Activated naive CD4-positive, alpha-beta T cell treated with anti-CD3 and anti-CD28 coated beads, Interleukin-2, amount 10 ng/mL, durations not matched to agents 7 days and 5 days (primary cell): ENCODE data around the gene CFAP97D1.

ENCODE experiments used
- CTCF ChIA-PET: fragments of 350-600 bp; sonication (Branson Sonifier 250); formaldehyde crosslinking; loops from one replicate; lab custom pipeline; 2021; ENCODE audit warnings: antibody characterized with exemption; lab: Charles Lee
- DNase-seq: peaks from one replicate; pipeline ENCODE4 v3.0.0-alpha.2; 2020
- H3K27ac Mint-ChIP-seq: one replicate; pipeline ENCODE4 v1.8.0; 2021; ENCODE audit warnings: mild to moderate bottlenecking, moderate library complexity, mixed read lengths
- H3K27me3 Mint-ChIP-seq: one replicate; pipeline ENCODE4 v1.8.0; 2021; ENCODE audit warnings: mild to moderate bottlenecking, mixed read lengths
- H3K36me3 Mint-ChIP-seq: one replicate; pipeline ENCODE4 v1.8.0; 2021; ENCODE audit warnings: mixed read lengths
- H3K4me1 Mint-ChIP-seq: one replicate; pipeline ENCODE4 v1.8.0; 2021; ENCODE audit warnings: mixed read lengths
- H3K4me3 Mint-ChIP-seq: one replicate; pipeline ENCODE4 v1.8.0; 2021; ENCODE audit warnings: mild to moderate bottlenecking, moderate library complexity, mixed read lengths
- H3K9me3 Mint-ChIP-seq: one replicate; pipeline ENCODE4 v1.8.0; 2021; ENCODE audit warnings: mixed read lengths

The CFAP97D1 gene

GRCh38 chr17:43780135-43780534 lies at the start of gene CFAP97D1:
Gene CFAP97D1, plus strand, starts transcription at chr17:43780435. Its CDS starts 28 bp downstream, at chr17:43780463.
- Mint-ChIP-seq H3K9me3 (no peaks in the 10 kb centered on the region), H3K36me3 (peaks cover under 1% of the 10 kb centered on the region), H3K4me3 (peak within 1 kb of the TSS; percentile 70), H3K27ac (peak within 1 kb of the TSS; percentile 28), H3K27me3 (peaks cover 48% of the 10 kb centered on the region), H3K4me1 (peaks cover 16% of the 10 kb centered on the region)
- no peak for DNase-seq
- CTCF ChIA-PET: interaction anchor here (1.1 to 1.8 kb wide), 3 partner anchors 13 to 98 kb away, joined by 4 to 6 read pairs (median 5); no protein-coding TSS in a partner anchor

- Mint-ChIP-seq H3K36me3 (no peaks in the 10 kb centered on the region), H3K9me3 (peaks cover 1% of the 10 kb centered on the region), H3K4me1 (no peaks in the 10 kb centered on the region), H3K27ac (no peak overlapping the region), H3K27me3 (peaks cover 25% of the 10 kb centered on the region), H3K4me3 (no peak overlapping the region)
- DNase-seq: no peak
- CTCF ChIA-PET: no interaction called here
Observed at GRCh38 chr17:43732958-43733357, 47.3 kb upstream of the CFAP97D1 start.

- H3K36me3 Mint-ChIP-seq: no peaks in the 10 kb centered on the region
- H3K4me3 Mint-ChIP-seq: no peak overlapping the region
- H3K4me1 Mint-ChIP-seq: no peaks in the 10 kb centered on the region
- H3K27ac Mint-ChIP-seq: no peak overlapping the region
- peaks cover 27% of the 10 kb centered on the region for H3K27me3 Mint-ChIP-seq
- peaks cover 1% of the 10 kb centered on the region for H3K9me3 Mint-ChIP-seq
- CTCF ChIA-PET: interaction anchor here (1.0 to 1.2 kb wide), 2 partner anchors 9 to 210 kb away, joined by 3 to 4 read pairs; no protein-coding TSS in a partner anchor
- no peak for DNase-seq
Observed at GRCh38 chr17:43733956-43734355, 46.3 kb upstream of the CFAP97D1 start.

GRCh38 chr17:43734376-43734775 lies 45.9 kb upstream of the CFAP97D1 start:
- H3K9me3 Mint-ChIP-seq: peaks cover 1% of the 10 kb centered on the region
- H3K27ac Mint-ChIP-seq: no peak overlapping the region
- H3K4me3 Mint-ChIP-seq: no peak overlapping the region
- DNase-seq: no peak
- H3K36me3 Mint-ChIP-seq: no peaks in the 10 kb centered on the region
- no peaks in the 10 kb centered on the region for H3K4me1 Mint-ChIP-seq
- H3K27me3 Mint-ChIP-seq: peaks cover 27% of the 10 kb centered on the region
- CTCF ChIA-PET: interaction anchor here (1.0 to 1.2 kb wide), 2 partner anchors 10 to 210 kb away, joined by 3 to 4 read pairs; no protein-coding TSS in a partner anchor

GRCh38 chr17:43736389-43736788 lies 43.8 kb upstream of the CFAP97D1 start:
- Mint-ChIP-seq H3K27ac (no peak overlapping the region), H3K36me3 (no peaks in the 10 kb centered on the region), H3K4me1 (no peaks in the 10 kb centered on the region), H3K9me3 (peaks cover 1% of the 10 kb centered on the region), H3K27me3 (peaks cover 37% of the 10 kb centered on the region), H3K4me3 (no peak overlapping the region)
- DNase-seq: no peak
- CTCF ChIA-PET: no interaction called here

- H3K9me3 Mint-ChIP-seq: peaks cover 1% of the 10 kb centered on the region
- no peak for DNase-seq
- H3K4me1 Mint-ChIP-seq: no peaks in the 10 kb centered on the region
- H3K27me3 Mint-ChIP-seq: peaks cover 44% of the 10 kb centered on the region
- H3K27ac Mint-ChIP-seq: no peak overlapping the region
- CTCF ChIA-PET: interaction anchor here (1.3 kb wide), 1 partner anchor 29 kb away, joined by 4 read pairs; no protein-coding TSS in a partner anchor
- no peak overlapping the region for H3K4me3 Mint-ChIP-seq
- no peaks in the 10 kb centered on the region for H3K36me3 Mint-ChIP-seq
Observed at GRCh38 chr17:43737722-43738121, 42.5 kb upstream of the CFAP97D1 start.

- CTCF ChIA-PET: interaction anchor here (0.8 to 1.3 kb wide), 2 partner anchors 19 to 47 kb away, joined by 3 to 4 read pairs; no protein-coding TSS in a partner anchor
- Mint-ChIP-seq H3K9me3 (no peaks in the 10 kb centered on the region), H3K4me3 (no peak overlapping the region), H3K36me3 (no peaks in the 10 kb centered on the region), H3K27ac (no peak overlapping the region), H3K4me1 (no peaks in the 10 kb centered on the region), H3K27me3 (peaks cover 60% of the 10 kb centered on the region)
- DNase-seq: no peak
Observed at GRCh38 chr17:43740541-43740940, 39.7 kb upstream of the CFAP97D1 start.

GRCh38 chr17:43741636-43742035 lies 38.6 kb upstream of the CFAP97D1 start:
- Mint-ChIP-seq H3K4me3 (no peak overlapping the region), H3K4me1 (no peaks in the 10 kb centered on the region), H3K27me3 (peaks cover 65% of the 10 kb centered on the region), H3K36me3 (no peaks in the 10 kb centered on the region), H3K27ac (no peak overlapping the region), H3K9me3 (no peaks in the 10 kb centered on the region)
- no peak for DNase-seq
- CTCF ChIA-PET: no interaction called here

- Mint-ChIP-seq H3K27ac (no peak overlapping the region), H3K4me1 (peaks cover 9% of the 10 kb centered on the region), H3K27me3 (peaks cover 70% of the 10 kb centered on the region), H3K4me3 (no peak overlapping the region), H3K36me3 (no peaks in the 10 kb centered on the region), H3K9me3 (no peaks in the 10 kb centered on the region)
- CTCF ChIA-PET: interaction anchor here (1.0 to 1.2 kb wide), 3 partner anchors 10 to 50 kb away, joined by 3 to 4 read pairs (median 4); no protein-coding TSS in a partner anchor
- no peak for DNase-seq
Observed at GRCh38 chr17:43745541-43745940, 34.7 kb upstream of the CFAP97D1 start.

- Mint-ChIP-seq H3K27me3 (peaks cover 79% of the 10 kb centered on the region), H3K36me3 (no peaks in the 10 kb centered on the region), H3K27ac (no peak overlapping the region), H3K4me3 (no peak overlapping the region), H3K4me1 (peaks cover 9% of the 10 kb centered on the region), H3K9me3 (no peaks in the 10 kb centered on the region)
- no peak for DNase-seq
- CTCF ChIA-PET: interaction anchor here (0.9 to 1.7 kb wide), 2 partner anchors 9 to 10 kb away, joined by 3 to 6 read pairs; no protein-coding TSS in a partner anchor
Observed at GRCh38 chr17:43750153-43750552, 30.1 kb upstream of the CFAP97D1 start.

- Mint-ChIP-seq H3K4me3 (no peak overlapping the region), H3K9me3 (no peaks in the 10 kb centered on the region), H3K27me3 (peaks cover 92% of the 10 kb centered on the region), H3K27ac (no peak overlapping the region), H3K4me1 (peaks cover 15% of the 10 kb centered on the region), H3K36me3 (no peaks in the 10 kb centered on the region)
- CTCF ChIA-PET: interaction anchor here (1.0 to 1.9 kb wide), 2 partner anchors 12 to 59 kb away, joined by 5 to 10 read pairs; no protein-coding TSS in a partner anchor
- DNase-seq: no peak
Observed at GRCh38 chr17:43753493-43754129, 26.6 kb upstream of the CFAP97D1 start.

- peaks cover 93% of the 10 kb centered on the region for H3K27me3 Mint-ChIP-seq
- no peak overlapping the region for H3K27ac Mint-ChIP-seq
- no peaks in the 10 kb centered on the region for H3K9me3 Mint-ChIP-seq
- H3K4me3 Mint-ChIP-seq: no peak overlapping the region
- CTCF ChIA-PET: interaction anchor here (1.8 to 13.8 kb wide), 3 partner anchors 9 to 58 kb away, joined by 4 to 445 read pairs (median 19); no protein-coding TSS in a partner anchor
- DNase-seq: no peak
- H3K36me3 Mint-ChIP-seq: no peaks in the 10 kb centered on the region
- H3K4me1 Mint-ChIP-seq: peaks cover 9% of the 10 kb centered on the region
Observed at GRCh38 chr17:43754947-43755346, 25.3 kb upstream of the CFAP97D1 start.

- no peaks in the 10 kb centered on the region for H3K9me3 Mint-ChIP-seq
- H3K4me1 Mint-ChIP-seq: peaks cover 5% of the 10 kb centered on the region
- H3K36me3 Mint-ChIP-seq: no peaks in the 10 kb centered on the region
Observed at GRCh38 chr17:43755389-43755875, 24.8 kb upstream of the CFAP97D1 start.

GRCh38 chr17:43756201-43756600 lies 24.0 kb upstream of the CFAP97D1 start:
- CTCF ChIA-PET: interaction anchor here (1.5 to 13.8 kb wide), 5 partner anchors 10 to 179 kb away, joined by 3 to 445 read pairs (median 19); no protein-coding TSS in a partner anchor
- no peaks in the 10 kb centered on the region for H3K9me3 Mint-ChIP-seq
- no peak overlapping the region for H3K4me3 Mint-ChIP-seq
- no peak overlapping the region for H3K27ac Mint-ChIP-seq
- no peak for DNase-seq
- H3K36me3 Mint-ChIP-seq: no peaks in the 10 kb centered on the region
- peaks cover 5% of the 10 kb centered on the region for H3K4me1 Mint-ChIP-seq
- peaks cover 85% of the 10 kb centered on the region for H3K27me3 Mint-ChIP-seq

More at GRCh38 chr17:43755389-43755875, 24.8 kb upstream of the CFAP97D1 start:
- CTCF ChIA-PET: interaction anchor here (1.5 to 13.8 kb wide), 5 partner anchors 9 to 178 kb away, joined by 3 to 445 read pairs (median 19); no protein-coding TSS in a partner anchor
- H3K27ac Mint-ChIP-seq: no peak overlapping the region
- no peak overlapping the region for H3K4me3 Mint-ChIP-seq
- peaks cover 93% of the 10 kb centered on the region for H3K27me3 Mint-ChIP-seq
- peak; percentile 42 for DNase-seq
